Suprapubic skin (tissue), 4 donors: ENCODE results near the gene NAE1.

Source experiments
- POLR2A ChIP-seq, 2 donors: fragments of 450-650 bp; IDR thresholded peaks; one replicate each; pipeline ENCODE4 v1.6.1; 2017; ENCODE audit warnings: antibody characterized with exemption in 2 of 2, mild to moderate bottlenecking in 2 of 2, moderate library complexity in 2 of 2
- POLR2AphosphoS5 ChIP-seq, 3 donors: sonication (generic); formaldehyde crosslinking; IDR thresholded peaks; one replicate each; pipeline ENCODE4 v1.6.1; 2017; ENCODE audit warnings: antibody characterized with exemption in 3 of 3
- TF ChIP-seq, protein P1 (sequence below), 2 donors: fragments of 200-600 bp in 1 of 2; fragments of 450-650 bp in 1 of 2; sonication (generic) in 1 of 2; IDR thresholded peaks; one replicate each; pipeline ENCODE4 v1.5.1; 2016 to 2019; ENCODE audit warnings: antibody characterized with exemption in 2 of 2, mild to moderate bottlenecking in 1 of 2, moderate library complexity in 1 of 2

DNA sequence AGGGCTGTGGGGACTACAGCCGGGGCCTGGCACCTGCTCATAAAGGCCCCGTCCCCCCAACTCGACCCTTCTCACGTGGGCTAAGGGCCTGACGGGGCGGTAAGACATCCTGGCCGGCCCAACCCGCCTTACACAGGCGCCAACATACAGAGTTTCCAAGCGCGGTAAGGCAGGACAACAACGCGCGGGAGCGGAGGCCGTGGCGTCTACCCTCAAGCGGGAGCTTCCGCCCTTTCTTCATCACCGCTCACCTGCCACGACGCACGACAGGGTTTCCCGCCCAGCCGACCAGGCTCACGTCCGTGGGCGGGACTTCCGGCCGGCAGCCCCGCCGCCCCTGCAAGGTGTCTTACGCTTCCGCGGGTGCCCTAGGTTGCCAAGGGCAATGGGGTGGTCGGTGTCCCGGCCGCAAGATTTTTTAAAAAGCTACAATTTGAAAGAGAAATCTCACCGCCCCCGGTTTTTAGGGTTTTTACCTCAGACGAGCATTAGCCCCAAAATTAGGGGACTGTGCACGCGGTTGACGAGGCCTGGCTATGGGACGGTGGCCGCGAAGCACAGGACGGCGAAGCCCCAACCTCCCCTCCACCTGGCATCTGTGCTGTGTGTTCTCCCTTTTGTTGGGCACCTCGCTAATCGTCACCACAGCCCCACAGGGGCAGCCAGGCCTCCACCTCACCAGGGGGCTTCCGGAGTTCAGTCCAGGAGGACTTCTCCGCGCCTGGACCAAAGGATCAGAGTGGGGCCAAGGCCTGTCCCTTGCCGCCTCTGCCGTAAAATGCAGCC, 29.3 kb downstream of the NAE1 start, which contains the start of gene TERB1:
- TF ChIP-seq POLR2A (IDR thresholded peaks at IDR 0.05) = no peak
- TF ChIP-seq, protein P1, sequence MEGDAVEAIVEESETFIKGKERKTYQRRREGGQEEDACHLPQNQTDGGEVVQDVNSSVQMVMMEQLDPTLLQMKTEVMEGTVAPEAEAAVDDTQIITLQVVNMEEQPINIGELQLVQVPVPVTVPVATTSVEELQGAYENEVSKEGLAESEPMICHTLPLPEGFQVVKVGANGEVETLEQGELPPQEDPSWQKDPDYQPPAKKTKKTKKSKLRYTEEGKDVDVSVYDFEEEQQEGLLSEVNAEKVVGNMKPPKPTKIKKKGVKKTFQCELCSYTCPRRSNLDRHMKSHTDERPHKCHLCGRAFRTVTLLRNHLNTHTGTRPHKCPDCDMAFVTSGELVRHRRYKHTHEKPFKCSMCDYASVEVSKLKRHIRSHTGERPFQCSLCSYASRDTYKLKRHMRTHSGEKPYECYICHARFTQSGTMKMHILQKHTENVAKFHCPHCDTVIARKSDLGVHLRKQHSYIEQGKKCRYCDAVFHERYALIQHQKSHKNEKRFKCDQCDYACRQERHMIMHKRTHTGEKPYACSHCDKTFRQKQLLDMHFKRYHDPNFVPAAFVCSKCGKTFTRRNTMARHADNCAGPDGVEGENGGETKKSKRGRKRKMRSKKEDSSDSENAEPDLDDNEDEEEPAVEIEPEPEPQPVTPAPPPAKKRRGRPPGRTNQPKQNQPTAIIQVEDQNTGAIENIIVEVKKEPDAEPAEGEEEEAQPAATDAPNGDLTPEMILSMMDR (IDR thresholded peaks at IDR 0.05) = peak in 1 of 2 donors; percentile 13
- no peak for TF ChIP-seq POLR2AphosphoS5 (IDR thresholded peaks at IDR 0.05)
